ENCODE measurements around the gene VWCE.

- TF ChIP-seq JUND (IDR thresholded peaks at IDR 0.05; ENCODE audit: low read depth, low read length) (no peak), TAF1 (IDR thresholded peaks at IDR 0.05; ENCODE audit: borderline replicate concordance, low read depth, low read length) (no peak), CTCF (IDR thresholded peaks at IDR 0.05 in 2 of 3, conservative IDR thresholded peaks at IDR 0.05 in 1 of 3; ENCODE audit: control insufficient read depth in 2 of 3, extremely low read depth in 1 of 3, insufficient read depth in 1 of 3, low read depth in 3 of 3, low read length in 3 of 3) (no peak), SRF (IDR thresholded peaks at IDR 0.05; ENCODE audit: low read depth in 2 of 2, low read length in 2 of 2) (no peak), POLR2A (IDR thresholded peaks at IDR 0.05; ENCODE audit: low read depth, low read length) (no peak), BMI1 (IDR thresholded peaks at IDR 0.05; ENCODE audit: borderline replicate concordance) (no peak), RFX5 (IDR thresholded peaks at IDR 0.05; ENCODE audit: low read depth, low read length) (no peak), POLR2AphosphoS5 (IDR thresholded peaks at IDR 0.05; ENCODE audit: low read length) (no peak), SREBF1 (IDR thresholded peaks at IDR 0.05; ENCODE audit: low read length) (no peak), GATAD2B (conservative IDR thresholded peaks at IDR 0.05; ENCODE audit: low read depth) (no peak), NR2C2 (IDR thresholded peaks at IDR 0.05; ENCODE audit: borderline replicate concordance, control insufficient read depth, insufficient read length, low read depth) (no peak), SREBF2 (IDR thresholded peaks at IDR 0.05; ENCODE audit: low read length) (no peak)
Observed at GRCh38 chr11:61343792-61344745, 49.0 kb upstream of the VWCE start.
